A673 (cell line): ENCODE data around the gene KYNU. TPM values are rescaled to one million over a fixed set of nuclear protein-coding genes. Genes with fewer than 3 reads are reported as not detected.

Source experiments
- BruUV-seq: library from RNA; stranded (reverse); fragments of 400-500 nt; replicated peaks from 2 replicates; lab custom pipeline; 2021; lab: Mats Ljungman, UMichigan
- CTCF ChIA-PET: fragments of 300-600 bp; sonication (Branson Sonifier 250); formaldehyde crosslinking; loops from one replicate; lab custom pipeline; 2022; ENCODE audit warnings: antibody characterized with exemption; lab: Charles Lee
- POLR2A ChIA-PET: fragments of 300-600 bp; sonication (Branson Sonifier 250); formaldehyde crosslinking; loops from one replicate; lab custom pipeline; 2022; ENCODE audit warnings: antibody characterized with exemption; ENCODE audit not compliant: low non-redundant PET; lab: Charles Lee
- DNase-seq: peaks from one replicate; pipeline ENCODE4 v3.0.0-alpha.2; 2015; ENCODE audit warnings: low spot score
- H3K27ac ChIP-seq: fragments of 200-600 bp; sonication (generic); 2 replicates; pipeline ENCODE4 v1.5.1; 2016; ENCODE audit warnings: mixed run types, low read depth, mild to moderate bottlenecking, mixed read lengths, antibody characterized with exemption, low read length; ENCODE audit not compliant: poor library complexity, severe bottlenecking
- H3K27me3 ChIP-seq: fragments of 200-600 bp; sonication (generic); replicated peaks from 2 replicates; pipeline ENCODE4 v1.6.1; 2017; ENCODE audit warnings: mixed run types, low read depth, mild to moderate bottlenecking, mixed read lengths, antibody characterized with exemption, low read length; ENCODE audit not compliant: insufficient read depth, poor library complexity
- H3K36me3 ChIP-seq: fragments of 200-600 bp; sonication (generic); 2 replicates; pipeline ENCODE4 v1.6.1; 2016; ENCODE audit warnings: mixed run types, mild to moderate bottlenecking, mixed read lengths, antibody characterized with exemption, low read length; ENCODE audit not compliant: insufficient read depth, poor library complexity, severe bottlenecking
- H3K4me1 ChIP-seq: fragments of 200-600 bp; sonication (generic); 2 replicates; pipeline ENCODE4 v1.6.1; 2017; ENCODE audit warnings: mixed run types, mild to moderate bottlenecking, mixed read lengths, antibody characterized with exemption, low read length; ENCODE audit not compliant: insufficient read depth, poor library complexity, severe bottlenecking
- H3K4me3 ChIP-seq: fragments of 200-600 bp; sonication (generic); 2 replicates; pipeline ENCODE4 v1.5.1; 2016; ENCODE audit warnings: low read depth, mixed run types, mild to moderate bottlenecking, mixed read lengths, low read length; ENCODE audit not compliant: poor library complexity, severe bottlenecking
- H3K9me3 ChIP-seq: fragments of 200-600 bp; sonication (generic); 2 replicates; pipeline ENCODE4 v1.6.1; 2016; ENCODE audit warnings: mixed run types, low read depth, mild to moderate bottlenecking, mixed read lengths, antibody characterized with exemption, low read length; ENCODE audit not compliant: poor library complexity, severe bottlenecking
- EZH2 ChIP-seq: fragments of 200-600 bp; sonication (generic); IDR thresholded peaks from 2 replicates; pipeline ENCODE4 v1.6.1; 2017; ENCODE audit warnings: borderline replicate concordance, low read depth, mild to moderate bottlenecking, mixed read lengths, antibody characterized with exemption, low read length; ENCODE audit not compliant: poor library complexity, severe bottlenecking
- intact Hi-C: fragments of 100-400 bp; cut with micrococcal nuclease; formaldehyde crosslinking; loops from one replicate; pipeline ENCODE4 v1.10.0; 2022; ENCODE audit not compliant: unreplicated experiment
- total RNA-seq: library from RNA; stranded (reverse); gene quantifications from 2 replicates; pipeline ENCODE4 v1.2.3, GENCODE V29; 2021
- TF ChIP-seq, protein P1 (sequence below): fragments of 300-800, 200-600 bp; sonication (generic); conservative IDR thresholded peaks from 2 replicates; pipeline ENCODE4 v1.5.1; 2017; ENCODE audit warnings: low read depth, mild to moderate bottlenecking, antibody characterized with exemption, low read length, moderate library complexity, mixed read lengths

KYNU gene
- total RNA-seq, 1 experiment from 2014 or later: 2.5 TPM

DNA sequence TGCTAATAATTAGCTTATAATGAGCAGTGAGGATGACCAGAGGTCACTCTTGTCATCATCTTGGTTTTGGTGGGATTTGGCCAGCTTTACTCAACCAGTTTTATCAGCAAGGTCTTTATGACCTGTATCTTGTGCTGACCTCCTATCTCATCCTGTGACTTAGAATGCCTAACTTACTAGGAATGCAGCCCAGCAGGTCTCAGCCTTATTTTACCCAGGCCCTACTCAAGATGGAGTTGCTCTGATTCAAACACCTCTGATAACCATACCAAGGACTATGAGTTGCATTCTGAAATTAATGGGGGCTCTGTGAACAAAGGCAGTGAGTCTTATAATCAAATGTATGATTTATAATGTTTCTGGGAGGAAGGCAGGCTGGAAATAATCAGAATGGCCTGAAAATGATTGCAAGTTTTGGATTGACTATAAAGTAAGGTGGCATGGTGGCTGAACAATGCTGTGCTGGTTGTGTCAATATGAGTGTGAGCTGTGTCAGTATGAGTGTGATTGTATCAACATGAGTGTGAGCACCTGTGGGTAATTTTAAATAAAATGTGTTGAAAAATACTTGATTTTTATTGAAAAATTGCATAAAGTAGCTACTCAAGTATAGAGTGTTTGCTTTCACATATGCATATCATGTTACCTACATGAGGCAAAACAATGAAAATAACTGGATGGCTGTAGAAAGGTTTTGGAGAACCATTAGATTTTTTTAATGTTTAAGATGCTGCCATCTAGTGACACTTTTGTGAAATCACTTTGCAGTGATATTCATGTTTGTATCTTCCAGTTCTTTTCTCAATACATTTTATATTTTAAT lies 103.0 kb downstream of the KYNU start:
- intact Hi-C loops: loop anchor here (1.0 to 10.0 kb wide), 2 partner anchors 298 to 816 kb away; no protein-coding TSS in a partner anchor
- Histone ChIP-seq H3K27me3 (no peaks in the 10 kb centered on the region), H3K4me3 (no peak overlapping the region), H3K4me1 (peaks cover 6% of the 10 kb centered on the region), H3K27ac (no peak overlapping the region), H3K9me3 (no peaks in the 10 kb centered on the region), H3K36me3 (no peaks in the 10 kb centered on the region)
- CTCF ChIA-PET: interaction anchor here (0.6 kb wide), 1 partner anchor 330 kb away, joined by 7 read pairs; no protein-coding TSS in a partner anchor
- POLR2A ChIA-PET: no interaction called here
- no TSS peak for BruUV-seq
- peak; percentile 63 for DNase-seq
- TF ChIP-seq, protein P1, sequence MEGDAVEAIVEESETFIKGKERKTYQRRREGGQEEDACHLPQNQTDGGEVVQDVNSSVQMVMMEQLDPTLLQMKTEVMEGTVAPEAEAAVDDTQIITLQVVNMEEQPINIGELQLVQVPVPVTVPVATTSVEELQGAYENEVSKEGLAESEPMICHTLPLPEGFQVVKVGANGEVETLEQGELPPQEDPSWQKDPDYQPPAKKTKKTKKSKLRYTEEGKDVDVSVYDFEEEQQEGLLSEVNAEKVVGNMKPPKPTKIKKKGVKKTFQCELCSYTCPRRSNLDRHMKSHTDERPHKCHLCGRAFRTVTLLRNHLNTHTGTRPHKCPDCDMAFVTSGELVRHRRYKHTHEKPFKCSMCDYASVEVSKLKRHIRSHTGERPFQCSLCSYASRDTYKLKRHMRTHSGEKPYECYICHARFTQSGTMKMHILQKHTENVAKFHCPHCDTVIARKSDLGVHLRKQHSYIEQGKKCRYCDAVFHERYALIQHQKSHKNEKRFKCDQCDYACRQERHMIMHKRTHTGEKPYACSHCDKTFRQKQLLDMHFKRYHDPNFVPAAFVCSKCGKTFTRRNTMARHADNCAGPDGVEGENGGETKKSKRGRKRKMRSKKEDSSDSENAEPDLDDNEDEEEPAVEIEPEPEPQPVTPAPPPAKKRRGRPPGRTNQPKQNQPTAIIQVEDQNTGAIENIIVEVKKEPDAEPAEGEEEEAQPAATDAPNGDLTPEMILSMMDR: peak; percentile 70
- TF ChIP-seq EZH2: no peak

DNA sequence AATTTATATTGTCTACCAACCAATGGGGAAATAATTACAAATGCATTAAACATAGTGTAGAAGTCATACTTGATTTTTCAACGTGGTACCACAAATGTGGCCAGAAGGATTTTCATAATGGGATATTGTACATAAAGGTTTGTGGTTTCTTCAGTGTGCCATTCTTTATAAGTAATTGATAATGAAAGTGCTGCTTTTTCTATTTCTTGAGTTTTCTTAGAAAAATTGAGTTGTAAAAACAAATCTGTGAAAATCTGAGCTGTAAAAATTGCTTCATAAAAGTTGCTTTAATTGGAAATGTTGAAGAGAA lies 103.6 kb downstream of the KYNU start:
- Histone ChIP-seq H3K4me1 (peaks cover 6% of the 10 kb centered on the region), H3K27ac (no peak overlapping the region), H3K9me3 (no peaks in the 10 kb centered on the region), H3K36me3 (no peaks in the 10 kb centered on the region), H3K4me3 (no peak overlapping the region), H3K27me3 (no peaks in the 10 kb centered on the region)
- BruUV-seq: no TSS peak
- no peak for TF ChIP-seq EZH2
- TF ChIP-seq, protein P1: peak; percentile 11; the same call in 1 of the 2 replicates
- CTCF ChIA-PET: no interaction called here
- no peak for DNase-seq
- intact Hi-C loops: loop anchor here (10.0 kb wide), 1 partner anchor 816 kb away; no protein-coding TSS in a partner anchor
- POLR2A ChIA-PET: no interaction called here

DNA sequence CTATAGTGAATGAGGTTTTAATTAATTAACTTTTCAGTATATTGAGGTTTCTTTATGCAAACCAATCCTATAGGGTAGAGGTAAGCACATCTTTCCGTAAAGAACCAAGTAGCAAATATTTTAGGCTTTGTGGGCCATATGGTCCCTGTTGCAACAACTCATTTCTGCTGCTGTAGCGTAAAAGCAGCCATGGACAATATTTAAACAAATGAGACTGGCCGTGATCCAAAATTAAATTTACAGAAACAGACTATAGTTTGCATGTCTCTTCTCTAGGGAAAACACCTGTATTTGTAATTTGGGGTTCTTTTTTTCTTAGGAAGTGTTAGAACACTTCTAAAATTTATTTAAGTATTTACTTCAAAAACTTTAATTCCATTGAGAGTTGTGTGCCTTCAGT lies 104.3 kb downstream of the KYNU start:
- Histone ChIP-seq H3K9me3 (no peaks in the 10 kb centered on the region), H3K27me3 (no peaks in the 10 kb centered on the region), H3K4me1 (peaks cover 6% of the 10 kb centered on the region), H3K36me3 (no peaks in the 10 kb centered on the region), H3K4me3 (no peak overlapping the region), H3K27ac (no peak overlapping the region)
- intact Hi-C loops: loop anchor here (10.0 kb wide), 1 partner anchor 817 kb away; no protein-coding TSS in a partner anchor
- CTCF ChIA-PET: no interaction called here
- TF ChIP-seq, protein P1: no peak
- no peak for TF ChIP-seq EZH2
- no peak for DNase-seq
- POLR2A ChIA-PET: no interaction called here
- no TSS peak for BruUV-seq
